22Rv1 (cell line): ENCODE data around the gene UBE2O.

ENCODE experiments used
- H3K27ac ChIP-seq: fragments of 450-650 bp; 2 replicates; pipeline ENCODE4 v1.5.1; 2017
- CTCF ChIP-seq: fragments of 450-650 bp; IDR thresholded peaks from 2 replicates; pipeline ENCODE4 v1.5.1; 2017; ENCODE audit warnings: mild to moderate bottlenecking
- ZFX ChIP-seq: fragments of 450-650 bp; IDR thresholded peaks from 2 replicates; pipeline ENCODE4 v1.6.1; 2017; ENCODE audit warnings: antibody characterized with exemption, borderline replicate concordance

UBE2O gene

GRCh38 chr17:76437467-76438402 lies 15.2 kb downstream of the UBE2O start:
- H3K27ac ChIP-seq, result no peak overlapping the region
- TF ChIP-seq CTCF, result no peak
- no peak for TF ChIP-seq ZFX

GRCh38 chr17:76435751-76436150 lies 17.2 kb downstream of the UBE2O start:
- TF ChIP-seq ZFX (no peak), CTCF (no peak)
- H3K27ac ChIP-seq, result no peak overlapping the region

GRCh38 chr17:76434870-76435269 lies 18.1 kb downstream of the UBE2O start:
- TF ChIP-seq CTCF (no peak), ZFX (no peak)
- H3K27ac ChIP-seq, result no peak overlapping the region

- H3K27ac ChIP-seq, result no peak overlapping the region
- TF ChIP-seq ZFX, result no peak
- no peak for TF ChIP-seq CTCF
These were observed 19.3 kb downstream of the UBE2O start for GRCh38 chr17:76433693-76434092.

- TF ChIP-seq CTCF (peak; percentile 61), ZFX (no peak)
- no peak overlapping the region for H3K27ac ChIP-seq
These were observed 20.1 kb downstream of the UBE2O start for GRCh38 chr17:76432712-76433336.

- no peak overlapping the region for H3K27ac ChIP-seq
- TF ChIP-seq CTCF (no peak), ZFX (no peak)
These were observed 20.9 kb downstream of the UBE2O start for GRCh38 chr17:76432004-76432403.

- no peak overlapping the region for H3K27ac ChIP-seq
- TF ChIP-seq CTCF (no peak), ZFX (no peak)
These were observed 21.4 kb downstream of the UBE2O start for GRCh38 chr17:76431509-76431908.
